Measurements from ENCODE around the gene TMEM80.

The TMEM80 gene

DNA sequence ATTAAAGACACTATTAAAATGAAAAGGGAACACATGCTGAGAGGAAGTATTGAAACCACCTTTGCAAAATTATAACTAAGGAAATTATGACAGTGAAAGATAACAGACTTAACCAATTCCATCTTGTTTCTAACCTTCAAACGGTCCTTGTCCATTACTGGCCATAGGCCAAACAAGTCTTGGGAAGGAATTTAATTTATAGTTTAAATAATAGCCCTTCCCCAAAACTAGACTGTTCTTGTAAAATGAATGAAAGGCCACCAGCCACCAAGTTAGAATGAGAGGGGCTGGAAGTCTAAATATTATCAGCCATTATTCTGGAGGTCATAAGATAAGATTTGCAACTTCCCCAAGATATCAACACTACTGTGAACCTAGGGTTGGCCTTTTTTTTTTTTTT lies 49.8 kb downstream of the TMEM80 start:
- TF ChIP-seq, protein P1, sequence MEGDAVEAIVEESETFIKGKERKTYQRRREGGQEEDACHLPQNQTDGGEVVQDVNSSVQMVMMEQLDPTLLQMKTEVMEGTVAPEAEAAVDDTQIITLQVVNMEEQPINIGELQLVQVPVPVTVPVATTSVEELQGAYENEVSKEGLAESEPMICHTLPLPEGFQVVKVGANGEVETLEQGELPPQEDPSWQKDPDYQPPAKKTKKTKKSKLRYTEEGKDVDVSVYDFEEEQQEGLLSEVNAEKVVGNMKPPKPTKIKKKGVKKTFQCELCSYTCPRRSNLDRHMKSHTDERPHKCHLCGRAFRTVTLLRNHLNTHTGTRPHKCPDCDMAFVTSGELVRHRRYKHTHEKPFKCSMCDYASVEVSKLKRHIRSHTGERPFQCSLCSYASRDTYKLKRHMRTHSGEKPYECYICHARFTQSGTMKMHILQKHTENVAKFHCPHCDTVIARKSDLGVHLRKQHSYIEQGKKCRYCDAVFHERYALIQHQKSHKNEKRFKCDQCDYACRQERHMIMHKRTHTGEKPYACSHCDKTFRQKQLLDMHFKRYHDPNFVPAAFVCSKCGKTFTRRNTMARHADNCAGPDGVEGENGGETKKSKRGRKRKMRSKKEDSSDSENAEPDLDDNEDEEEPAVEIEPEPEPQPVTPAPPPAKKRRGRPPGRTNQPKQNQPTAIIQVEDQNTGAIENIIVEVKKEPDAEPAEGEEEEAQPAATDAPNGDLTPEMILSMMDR (IDR thresholded peaks at IDR 0.05; ENCODE audit: low read depth, low read length): no peak
- no peak for TF ChIP-seq EZH2phosphoT487 (IDR thresholded peaks at IDR 0.05; ENCODE audit: low read depth)
- peaks cover 14% of the 10 kb centered on the region for H3K4me1 ChIP-seq (ENCODE audit: low read length)
- peaks cover 12% of the 10 kb centered on the region for H3K36me3 ChIP-seq (replicated peaks; ENCODE audit: low read depth, low read length)
- H3K9ac ChIP-seq (ENCODE audit: low read length): no peak overlapping the region
- H3K27me3 ChIP-seq (ENCODE audit: low read depth, low read length): no peaks in the 10 kb centered on the region
- no peak overlapping the region for H3K27ac ChIP-seq (ENCODE audit: low read length)
- H2AFZ ChIP-seq (ENCODE audit: low read depth, low read length): no peak overlapping the region
- no peak overlapping the region for H3K4me3 ChIP-seq (ENCODE audit: low read length)
- no peaks in the 10 kb centered on the region for H3K9me3 ChIP-seq (ENCODE audit: insufficient read depth, low read length)
- H4K20me1 ChIP-seq (ENCODE audit: insufficient read depth, low read length): peaks cover 15% of the 10 kb centered on the region
- no peak overlapping the region for H3K4me2 ChIP-seq (ENCODE audit: low read length)
- peaks cover 36% of the 10 kb centered on the region for H3K79me2 ChIP-seq (ENCODE audit: low read length)

GRCh38 chr11:746289-747157 lies 50.9 kb downstream of the TMEM80 start:
- H3K27ac ChIP-seq (ENCODE audit: low read length): peak overlapping the region; percentile 58
- peak overlapping the region; percentile 88 for H3K4me2 ChIP-seq (ENCODE audit: low read length)

DNA sequence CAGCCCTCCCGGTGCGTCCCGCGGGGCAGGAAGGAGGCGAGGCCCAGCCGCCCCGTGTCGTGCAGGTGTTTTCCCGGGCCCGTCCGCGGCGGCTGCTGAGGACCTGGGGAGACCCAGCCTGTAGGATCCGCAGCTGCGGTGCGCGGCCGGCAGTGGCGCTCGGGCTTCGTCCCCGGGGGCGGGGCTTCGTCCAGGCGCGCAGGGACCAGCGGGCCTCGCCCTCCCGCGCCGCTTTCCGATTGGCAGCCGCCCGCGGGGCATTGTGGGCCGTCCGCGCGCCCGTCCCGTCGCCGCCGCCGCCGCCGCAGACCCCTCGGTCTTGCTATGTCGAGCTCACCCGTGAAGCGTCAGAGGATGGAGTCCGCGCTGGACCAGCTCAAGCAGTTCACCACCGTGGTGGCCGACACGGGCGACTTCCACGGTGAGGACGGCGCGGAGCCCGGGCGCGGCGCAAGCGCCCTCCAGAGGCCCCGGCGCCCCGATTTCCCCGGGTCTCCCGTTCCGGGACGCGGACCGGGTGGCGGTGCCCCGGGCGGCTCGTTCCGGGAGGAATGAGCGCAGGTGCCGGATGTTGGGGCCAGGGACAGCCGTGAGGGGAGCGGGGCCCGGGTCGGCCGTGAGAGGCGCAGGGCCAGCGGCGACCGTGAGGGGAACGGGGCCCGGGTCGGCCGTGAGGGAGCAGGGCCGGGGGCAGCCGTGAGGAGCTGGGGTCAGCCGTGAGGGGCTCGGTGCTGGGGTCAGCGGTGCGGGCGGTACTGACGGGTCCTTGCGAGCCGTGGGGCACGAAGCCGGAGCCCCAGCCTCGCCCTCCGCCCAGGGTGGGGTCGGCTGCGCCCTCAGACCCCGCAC lies 51.8 kb downstream of the TMEM80 start, which contains the start of gene TALDO1:
TSS of gene TALDO1 (plus strand) at position 307 of the 849 bp plus-strand sequence. CDS start at position 325, 18 bp downstream.
- Histone ChIP-seq H3K9me3 (ENCODE audit: insufficient read depth, low read length) (no peaks in the 10 kb centered on the region), H3K4me2 (ENCODE audit: low read length) (peak within 1 kb of the TSS; percentile 93), H3K36me3 (replicated peaks; ENCODE audit: low read depth, low read length) (peaks cover 12% of the 10 kb centered on the region), H2AFZ (ENCODE audit: low read depth, low read length) (peak within 1 kb of the TSS; percentile 72), H4K20me1 (ENCODE audit: insufficient read depth, low read length) (peaks cover 23% of the 10 kb centered on the region), H3K9ac (ENCODE audit: low read length) (peak within 1 kb of the TSS; percentile 80), H3K27ac (ENCODE audit: low read length) (peak within 1 kb of the TSS; percentile 75), H3K4me3 (ENCODE audit: low read length) (peak within 1 kb of the TSS; percentile 89), H3K27me3 (ENCODE audit: low read depth, low read length) (no peaks in the 10 kb centered on the region), H3K79me2 (ENCODE audit: low read length) (peaks cover 56% of the 10 kb centered on the region), H3K4me1 (ENCODE audit: low read length) (peaks cover 14% of the 10 kb centered on the region)
- no peak for TF ChIP-seq EZH2phosphoT487 (IDR thresholded peaks at IDR 0.05; ENCODE audit: low read depth)
- TF ChIP-seq, protein P1 (IDR thresholded peaks at IDR 0.05; ENCODE audit: low read depth, low read length): peak; percentile 28

More at GRCh38 chr11:746289-747157, 50.9 kb downstream of the TMEM80 start:
- Histone ChIP-seq H4K20me1 (ENCODE audit: insufficient read depth, low read length) (peaks cover 22% of the 10 kb centered on the region), H3K9ac (ENCODE audit: low read length) (peak overlapping the region; percentile 79), H2AFZ (ENCODE audit: low read depth, low read length) (peak overlapping the region; percentile 72), H3K36me3 (replicated peaks; ENCODE audit: low read depth, low read length) (peaks cover 12% of the 10 kb centered on the region), H3K79me2 (ENCODE audit: low read length) (peaks cover 47% of the 10 kb centered on the region), H3K27me3 (ENCODE audit: low read depth, low read length) (no peaks in the 10 kb centered on the region), H3K4me1 (ENCODE audit: low read length) (peaks cover 14% of the 10 kb centered on the region), H3K9me3 (ENCODE audit: insufficient read depth, low read length) (no peaks in the 10 kb centered on the region), H3K4me3 (ENCODE audit: low read length) (peak overlapping the region; percentile 89)
- TF ChIP-seq, protein P1 (IDR thresholded peaks at IDR 0.05; ENCODE audit: low read depth, low read length): no peak
- TF ChIP-seq EZH2phosphoT487 (IDR thresholded peaks at IDR 0.05; ENCODE audit: low read depth): no peak

DNA sequence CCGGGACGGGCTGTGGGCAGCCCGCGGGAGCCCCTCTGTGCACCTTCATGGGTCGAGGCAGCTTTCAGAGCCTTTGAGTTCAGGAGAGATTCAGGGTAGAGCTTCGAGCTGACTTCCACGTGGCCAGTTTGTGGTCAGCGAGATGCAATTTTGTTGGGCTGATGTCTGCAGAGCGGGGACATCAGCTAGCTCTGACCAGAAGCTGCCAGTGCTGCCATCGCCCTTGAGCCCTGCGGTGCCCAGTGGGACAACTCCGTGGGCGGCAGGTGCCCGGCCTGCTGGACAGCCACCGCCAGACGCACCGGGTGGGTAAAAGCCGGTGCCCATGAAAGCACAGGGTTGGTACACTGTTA lies 52.4 kb downstream of the TMEM80 start:
- H3K27ac ChIP-seq (ENCODE audit: low read length): peak overlapping the region; percentile 75
- peak overlapping the region; percentile 93 for H3K4me2 ChIP-seq (ENCODE audit: low read length)
- H4K20me1 ChIP-seq (ENCODE audit: insufficient read depth, low read length): peaks cover 28% of the 10 kb centered on the region
- peak overlapping the region; percentile 80 for H3K9ac ChIP-seq (ENCODE audit: low read length)
- H3K36me3 ChIP-seq (replicated peaks; ENCODE audit: low read depth, low read length): peaks cover 18% of the 10 kb centered on the region
- H3K9me3 ChIP-seq (ENCODE audit: insufficient read depth, low read length): no peaks in the 10 kb centered on the region
- TF ChIP-seq EZH2phosphoT487 (IDR thresholded peaks at IDR 0.05; ENCODE audit: low read depth): no peak
- TF ChIP-seq, protein P1 (IDR thresholded peaks at IDR 0.05; ENCODE audit: low read depth, low read length): no peak
- no peaks in the 10 kb centered on the region for H3K27me3 ChIP-seq (ENCODE audit: low read depth, low read length)
- peaks cover 14% of the 10 kb centered on the region for H3K4me1 ChIP-seq (ENCODE audit: low read length)
- no peak overlapping the region for H2AFZ ChIP-seq (ENCODE audit: low read depth, low read length)
- peak overlapping the region; percentile 89 for H3K4me3 ChIP-seq (ENCODE audit: low read length)
- peaks cover 62% of the 10 kb centered on the region for H3K79me2 ChIP-seq (ENCODE audit: low read length)
